K562 treated with DMSO at 1 percent for 48 hours (cell line): Measurements from ENCODE around the gene SRP14. TPM values are rescaled to one million over a fixed set of nuclear protein-coding genes. Genes with fewer than 3 reads are reported as not detected.

Source experiments
- total RNA-seq: library from RNA; unstranded; fragments of 300-600 nt; gene quantifications from 2 replicates; pipeline ENCODE4 v1.2.3, GENCODE V29; 2022; ENCODE audit warnings: low replicate concordance; ENCODE audit errors: extremely low read depth

The SRP14 gene
- not detected in 2 replicates for total RNA-seq

GRCh38 chr15:40038638-40039543 is at the start of gene SRP14:
Gene SRP14 (minus strand): TSS chr15:40039181. CDS start chr15:40039116, 65 bp downstream.

Other genes starting within 250 kb of the SRP14 start
- gene GPR176, start 118.9 kb downstream of the SRP14 start, total RNA-seq: not detected in 2 replicates
- not detected in 2 replicates for gene EIF2AK4, start 105.1 kb downstream of the SRP14 start, total RNA-seq
- gene BMF, start 69.7 kb upstream of the SRP14 start, total RNA-seq: not detected in 2 replicates
- gene BUB1B, start 121.9 kb upstream of the SRP14 start, total RNA-seq: not detected in 2 replicates
- gene PAK6, start 199.9 kb upstream of the SRP14 start, total RNA-seq: not detected in 2 replicates
- gene ANKRD63, start 243.9 kb upstream of the SRP14 start, total RNA-seq: not detected in 2 replicates